ENCODE data around the gene P2RY14.

Gene P2RY14

GRCh38 chr3:151307131-151307530 is 28.8 kb upstream of the P2RY14 start:
- H3K27ac ChIP-seq (ENCODE audit: low read length): no peak overlapping the region
- H3K36me3 ChIP-seq (replicated peaks; ENCODE audit: low read depth, low read length): no peaks in the 10 kb centered on the region
- H3K4me2 ChIP-seq (ENCODE audit: low read length): no peak overlapping the region

GRCh38 chr3:151306168-151306810 is 27.9 kb upstream of the P2RY14 start:
- TF ChIP-seq, protein P1, sequence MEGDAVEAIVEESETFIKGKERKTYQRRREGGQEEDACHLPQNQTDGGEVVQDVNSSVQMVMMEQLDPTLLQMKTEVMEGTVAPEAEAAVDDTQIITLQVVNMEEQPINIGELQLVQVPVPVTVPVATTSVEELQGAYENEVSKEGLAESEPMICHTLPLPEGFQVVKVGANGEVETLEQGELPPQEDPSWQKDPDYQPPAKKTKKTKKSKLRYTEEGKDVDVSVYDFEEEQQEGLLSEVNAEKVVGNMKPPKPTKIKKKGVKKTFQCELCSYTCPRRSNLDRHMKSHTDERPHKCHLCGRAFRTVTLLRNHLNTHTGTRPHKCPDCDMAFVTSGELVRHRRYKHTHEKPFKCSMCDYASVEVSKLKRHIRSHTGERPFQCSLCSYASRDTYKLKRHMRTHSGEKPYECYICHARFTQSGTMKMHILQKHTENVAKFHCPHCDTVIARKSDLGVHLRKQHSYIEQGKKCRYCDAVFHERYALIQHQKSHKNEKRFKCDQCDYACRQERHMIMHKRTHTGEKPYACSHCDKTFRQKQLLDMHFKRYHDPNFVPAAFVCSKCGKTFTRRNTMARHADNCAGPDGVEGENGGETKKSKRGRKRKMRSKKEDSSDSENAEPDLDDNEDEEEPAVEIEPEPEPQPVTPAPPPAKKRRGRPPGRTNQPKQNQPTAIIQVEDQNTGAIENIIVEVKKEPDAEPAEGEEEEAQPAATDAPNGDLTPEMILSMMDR (IDR thresholded peaks at IDR 0.05; ENCODE audit: low read depth, low read length): no peak
- TF ChIP-seq EZH2phosphoT487 (IDR thresholded peaks at IDR 0.05; ENCODE audit: low read depth): no peak
- no peaks in the 10 kb centered on the region for H3K27me3 ChIP-seq (ENCODE audit: low read depth, low read length)
- H3K27ac ChIP-seq (ENCODE audit: low read length): no peak overlapping the region
- no peak overlapping the region for H3K4me3 ChIP-seq (ENCODE audit: low read length)
- H3K4me1 ChIP-seq (ENCODE audit: low read length): peaks cover 13% of the 10 kb centered on the region
- no peak overlapping the region for H3K9ac ChIP-seq (ENCODE audit: low read length)
- no peaks in the 10 kb centered on the region for H3K79me2 ChIP-seq (ENCODE audit: low read length)
- no peaks in the 10 kb centered on the region for H3K9me3 ChIP-seq (ENCODE audit: insufficient read depth, low read length)
- no peak overlapping the region for H3K4me2 ChIP-seq (ENCODE audit: low read length)
- no peak overlapping the region for H2AFZ ChIP-seq (ENCODE audit: low read depth, low read length)
- no peaks in the 10 kb centered on the region for H3K36me3 ChIP-seq (replicated peaks; ENCODE audit: low read depth, low read length)
- no peaks in the 10 kb centered on the region for H4K20me1 ChIP-seq (ENCODE audit: insufficient read depth, low read length)

More at GRCh38 chr3:151307131-151307530, 28.8 kb upstream of the P2RY14 start:
- H2AFZ ChIP-seq (ENCODE audit: low read depth, low read length): no peak overlapping the region
- H3K4me3 ChIP-seq (ENCODE audit: low read length): no peak overlapping the region
- no peak overlapping the region for H3K9ac ChIP-seq (ENCODE audit: low read length)
- peaks cover 13% of the 10 kb centered on the region for H3K4me1 ChIP-seq (ENCODE audit: low read length)
- no peaks in the 10 kb centered on the region for H3K79me2 ChIP-seq (ENCODE audit: low read length)
- H3K27me3 ChIP-seq (ENCODE audit: low read depth, low read length): no peaks in the 10 kb centered on the region
- TF ChIP-seq, protein P1 (IDR thresholded peaks at IDR 0.05; ENCODE audit: low read depth, low read length): no peak
- no peaks in the 10 kb centered on the region for H4K20me1 ChIP-seq (ENCODE audit: insufficient read depth, low read length)
- no peaks in the 10 kb centered on the region for H3K9me3 ChIP-seq (ENCODE audit: insufficient read depth, low read length)

- no peak overlapping the region for H3K4me3 ChIP-seq (ENCODE audit: low read length)
- no peak overlapping the region for H3K9ac ChIP-seq (ENCODE audit: low read length)
- H3K79me2 ChIP-seq (ENCODE audit: low read length): no peaks in the 10 kb centered on the region
- no peak overlapping the region for H2AFZ ChIP-seq (ENCODE audit: low read depth, low read length)
- no peaks in the 10 kb centered on the region for H4K20me1 ChIP-seq (ENCODE audit: insufficient read depth, low read length)
- no peaks in the 10 kb centered on the region for H3K27me3 ChIP-seq (ENCODE audit: low read depth, low read length)
- peaks cover 13% of the 10 kb centered on the region for H3K4me1 ChIP-seq (ENCODE audit: low read length)
- H3K9me3 ChIP-seq (ENCODE audit: insufficient read depth, low read length): no peaks in the 10 kb centered on the region
- TF ChIP-seq, protein P1 (IDR thresholded peaks at IDR 0.05; ENCODE audit: low read depth, low read length): no peak
- TF ChIP-seq EZH2phosphoT487 (IDR thresholded peaks at IDR 0.05; ENCODE audit: low read depth): no peak
- no peak overlapping the region for H3K27ac ChIP-seq (ENCODE audit: low read length)
- no peaks in the 10 kb centered on the region for H3K36me3 ChIP-seq (replicated peaks; ENCODE audit: low read depth, low read length)
- H3K4me2 ChIP-seq (ENCODE audit: low read length): no peak overlapping the region
Measured at GRCh38 chr3:151305775-151306151, 27.4 kb upstream of the P2RY14 start.

DNA sequence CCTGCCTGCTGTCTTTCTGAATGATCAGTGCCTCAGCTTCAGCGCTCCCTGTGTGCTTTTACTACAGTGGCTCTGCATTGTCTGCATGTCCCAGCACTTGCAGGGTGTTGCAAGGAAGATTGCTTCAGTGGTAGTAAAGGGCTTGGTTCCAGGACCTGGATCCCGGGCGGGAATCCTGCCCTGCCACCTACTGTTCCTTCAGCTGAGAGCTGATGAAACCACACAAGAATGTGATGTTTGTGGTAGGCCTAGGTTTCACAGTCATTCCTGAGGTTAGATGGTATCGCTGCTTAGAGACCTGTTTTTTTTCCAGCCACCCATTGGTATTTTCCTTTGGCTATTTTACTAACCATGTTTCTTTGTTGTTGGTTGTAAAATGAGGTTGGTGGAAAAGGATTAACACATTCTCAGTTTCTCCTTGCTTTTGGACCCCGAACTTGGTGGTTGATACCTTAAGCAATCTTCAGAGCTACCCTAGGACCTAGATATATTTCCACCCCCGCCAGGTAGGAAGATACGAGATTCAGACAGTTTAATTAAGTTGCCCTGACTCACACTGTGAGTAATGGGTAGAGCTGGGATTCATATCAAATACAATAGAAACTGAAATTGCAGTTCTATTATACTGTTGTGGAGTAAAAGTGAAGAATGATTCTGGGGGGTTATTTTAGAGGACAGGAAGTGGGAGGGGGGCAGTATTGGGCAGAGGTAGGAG is 26.9 kb upstream of the P2RY14 start:
- H3K27ac ChIP-seq (ENCODE audit: low read length): no peak overlapping the region

More for the DNA sequence above, 26.9 kb upstream of the P2RY14 start:
- H4K20me1 ChIP-seq (ENCODE audit: insufficient read depth, low read length): no peaks in the 10 kb centered on the region
- no peak overlapping the region for H2AFZ ChIP-seq (ENCODE audit: low read depth, low read length)
- TF ChIP-seq, protein P1 (IDR thresholded peaks at IDR 0.05; ENCODE audit: low read depth, low read length): no peak
- no peak for TF ChIP-seq EZH2phosphoT487 (IDR thresholded peaks at IDR 0.05; ENCODE audit: low read depth)
- no peak overlapping the region for H3K4me2 ChIP-seq (ENCODE audit: low read length)
- peaks cover 13% of the 10 kb centered on the region for H3K4me1 ChIP-seq (ENCODE audit: low read length)
- no peaks in the 10 kb centered on the region for H3K79me2 ChIP-seq (ENCODE audit: low read length)
- H3K36me3 ChIP-seq (replicated peaks; ENCODE audit: low read depth, low read length): no peaks in the 10 kb centered on the region
- H3K9ac ChIP-seq (ENCODE audit: low read length): no peak overlapping the region
- H3K4me3 ChIP-seq (ENCODE audit: low read length): no peak overlapping the region
- no peaks in the 10 kb centered on the region for H3K27me3 ChIP-seq (ENCODE audit: low read depth, low read length)
- no peaks in the 10 kb centered on the region for H3K9me3 ChIP-seq (ENCODE audit: insufficient read depth, low read length)
